ENCODE measurements around the gene PTPN6.

PTPN6 gene

DNA sequence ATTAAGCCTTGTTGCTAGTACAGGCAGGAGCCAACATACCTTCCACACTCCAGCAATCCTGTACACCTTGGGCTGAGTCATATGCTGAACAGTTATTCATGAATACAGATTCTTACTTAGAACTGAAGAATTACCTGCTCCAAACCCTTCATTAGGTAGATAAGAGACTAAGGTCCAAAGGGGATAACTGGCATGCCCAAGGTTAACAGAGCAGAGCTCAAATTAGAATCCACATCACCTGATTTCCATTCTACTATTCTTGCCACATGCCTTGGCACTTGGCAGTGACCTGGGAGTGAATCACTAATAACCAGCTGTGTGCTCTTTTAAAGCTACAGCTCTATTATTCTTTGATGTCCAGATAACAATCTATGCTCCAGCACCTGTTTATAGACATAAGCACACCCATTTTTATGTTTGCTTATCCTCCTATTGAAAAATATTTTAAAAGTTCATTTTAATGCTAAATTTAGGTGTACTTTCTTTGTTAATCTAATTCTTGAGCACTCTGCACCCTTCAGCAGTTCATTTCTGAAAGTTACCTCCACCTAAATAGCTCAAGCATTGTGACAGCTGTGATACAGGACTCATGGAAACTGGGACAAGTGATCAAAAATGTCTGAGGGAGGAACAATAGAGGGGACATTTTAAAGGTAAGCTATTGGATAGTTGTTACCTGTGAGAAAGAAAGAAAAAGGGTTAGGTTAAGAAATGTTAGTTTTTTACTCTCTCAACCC, 47.7 kb downstream of the PTPN6 start:
- DNase-seq (ENCODE audit: insufficient read length, low spot score) (no peak), FAIRE-seq (no peak)
- TF ChIP-seq POLR2A (IDR thresholded peaks at IDR 0.05; ENCODE audit: low read depth, low read length), result no peak

DNA sequence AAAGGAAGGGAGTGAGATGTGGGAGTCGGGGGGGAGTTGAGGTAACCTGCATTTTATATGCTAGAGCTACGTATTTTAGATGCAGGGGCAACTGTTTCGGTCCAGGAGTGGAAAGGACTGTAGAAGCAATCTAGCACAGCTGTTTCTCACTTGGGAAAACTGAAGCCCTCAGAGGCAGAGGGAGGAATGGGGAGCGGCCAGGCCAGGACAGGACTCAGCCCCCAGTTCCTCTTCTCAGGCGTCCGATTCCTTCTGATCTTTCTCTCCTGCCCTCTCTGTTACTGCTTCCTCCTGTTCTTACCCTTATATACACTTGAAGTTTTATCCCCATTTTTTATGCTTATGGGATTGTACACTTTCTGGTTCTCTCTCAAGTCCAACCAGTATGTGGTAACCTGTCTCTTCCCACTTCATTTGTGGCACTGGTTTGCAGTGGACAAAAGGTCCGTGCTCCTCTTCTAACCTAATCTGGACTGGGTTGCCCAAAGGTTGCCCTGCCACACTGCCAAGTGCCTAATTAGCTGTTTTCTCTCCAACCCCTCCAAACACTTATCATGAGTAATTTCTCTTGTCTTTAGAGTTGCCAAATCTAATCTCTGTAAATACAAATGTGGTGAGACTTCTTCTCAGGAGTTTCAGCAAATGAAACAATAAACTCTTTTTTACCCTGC, 50.9 kb downstream of the PTPN6 start:
- no peak for DNase-seq (ENCODE audit: insufficient read length, low spot score)
- no peak for FAIRE-seq

DNA sequence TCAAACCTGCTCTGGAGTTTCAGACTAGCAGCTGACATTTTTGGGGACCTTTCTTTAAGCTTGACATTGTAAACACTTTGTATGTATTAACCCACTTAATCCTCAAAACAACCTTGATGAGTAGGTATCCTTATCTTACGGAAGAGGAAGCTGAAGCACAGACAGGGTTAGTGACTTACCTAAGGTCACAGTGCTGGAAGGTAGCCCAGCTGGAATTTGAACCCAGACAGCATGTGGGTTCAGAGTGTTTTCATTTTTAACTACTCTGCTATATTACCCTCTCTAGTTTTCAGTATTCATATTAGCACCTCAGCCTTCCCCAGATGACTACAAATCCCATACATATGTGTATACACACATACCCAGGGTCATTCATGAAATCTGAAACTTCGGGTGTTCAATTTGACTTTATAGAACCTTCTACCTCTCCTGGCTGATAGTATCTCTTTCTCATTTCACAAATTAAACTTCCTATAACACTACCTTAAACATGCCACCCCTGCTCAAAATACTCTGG, 53.2 kb downstream of the PTPN6 start:
- no peak for FAIRE-seq
- TF ChIP-seq POLR2A (IDR thresholded peaks at IDR 0.05; ENCODE audit: low read depth, low read length), result no peak
- no peak for DNase-seq (ENCODE audit: insufficient read length, low spot score)

More for the DNA sequence above, 50.9 kb downstream of the PTPN6 start:
- TF ChIP-seq POLR2A (IDR thresholded peaks at IDR 0.05; ENCODE audit: low read depth, low read length), result no peak

DNA sequence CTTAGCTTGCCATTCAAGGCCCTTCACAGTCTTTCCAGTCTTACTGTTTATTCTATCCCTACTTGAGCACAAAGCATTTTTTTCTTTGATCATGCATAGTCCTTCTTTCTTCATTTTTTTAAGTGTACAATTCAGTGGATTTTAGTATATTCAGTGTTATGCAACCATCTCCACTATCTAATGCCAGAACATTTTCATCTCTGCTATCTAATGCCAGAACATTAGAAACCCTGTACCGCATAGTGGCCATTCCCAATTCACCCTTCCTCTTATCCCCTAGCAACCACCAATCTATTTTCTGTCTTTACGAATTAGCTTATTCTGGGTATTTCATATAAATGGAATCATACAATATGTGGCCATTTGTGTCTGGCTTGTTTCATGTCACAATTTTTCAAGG, 53.7 kb downstream of the PTPN6 start:
- DNase-seq (ENCODE audit: insufficient read length, low spot score) (no peak), FAIRE-seq (no peak)
- no peak for TF ChIP-seq POLR2A (IDR thresholded peaks at IDR 0.05; ENCODE audit: low read depth, low read length)

DNA sequence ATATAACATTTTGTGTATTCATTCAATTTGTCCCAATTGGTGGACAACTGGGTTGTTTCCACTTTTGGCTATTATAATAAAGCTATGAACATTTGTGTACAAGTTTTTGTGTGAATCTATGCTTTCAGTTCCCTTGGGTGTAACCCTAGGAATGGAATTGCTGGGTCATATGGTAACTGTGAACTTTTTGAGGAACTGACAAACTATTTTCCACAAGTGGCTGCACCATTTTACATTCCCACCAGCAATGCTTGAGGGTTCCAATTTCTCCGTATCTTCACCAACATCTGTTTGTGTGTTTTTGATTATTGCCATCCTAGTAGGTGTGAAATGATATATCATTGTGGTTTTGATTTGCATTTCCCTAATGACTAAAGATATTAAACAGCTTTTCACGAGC, 54.2 kb downstream of the PTPN6 start:
- FAIRE-seq (no peak), DNase-seq (ENCODE audit: insufficient read length, low spot score) (no peak)
- no peak for TF ChIP-seq POLR2A (IDR thresholded peaks at IDR 0.05; ENCODE audit: low read depth, low read length)

DNA sequence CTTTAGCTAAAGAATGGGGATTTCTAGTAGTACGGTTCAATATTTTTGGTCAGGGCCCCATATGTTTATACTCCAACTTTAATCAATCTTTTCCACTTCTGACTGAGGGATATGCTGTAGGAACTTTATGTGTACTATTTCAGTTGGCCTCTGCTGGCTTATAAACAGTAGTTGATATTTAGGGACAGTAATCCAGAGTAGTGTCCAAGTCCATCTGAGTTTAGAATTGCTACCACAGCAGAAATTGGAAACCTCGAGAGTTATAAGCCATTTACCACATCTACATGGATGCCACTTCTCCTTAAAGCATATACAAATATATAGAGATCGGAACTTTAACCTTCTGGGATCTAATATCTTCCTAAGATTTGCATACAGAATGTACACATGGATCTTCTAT, 55.5 kb downstream of the PTPN6 start:
- DNase-seq (ENCODE audit: insufficient read length, low spot score) (no peak), FAIRE-seq (peak; percentile 41)
- TF ChIP-seq POLR2A (IDR thresholded peaks at IDR 0.05; ENCODE audit: low read depth, low read length), result no peak

DNA sequence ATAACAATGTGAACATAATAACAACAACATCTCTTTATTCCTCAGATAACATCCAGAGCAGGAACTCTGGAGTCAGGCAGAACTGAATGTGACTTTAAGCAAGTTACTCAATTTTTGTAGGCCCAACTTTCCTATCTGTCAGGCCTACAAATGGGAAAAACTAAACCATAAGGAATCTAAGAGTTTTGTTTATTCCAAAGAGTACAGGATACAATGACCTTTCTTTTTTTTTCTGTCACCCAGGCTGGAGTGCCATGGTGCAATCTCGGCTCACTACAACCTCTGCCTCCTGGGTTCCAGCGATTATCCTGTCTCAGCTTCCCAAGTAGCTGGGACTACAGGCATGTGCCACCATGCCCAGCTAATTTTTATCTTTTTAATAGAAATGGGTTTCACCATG, 57.7 kb downstream of the PTPN6 start:
- DNase-seq (ENCODE audit: insufficient read length, low spot score) (no peak), FAIRE-seq (no peak)
- no peak for TF ChIP-seq POLR2A (IDR thresholded peaks at IDR 0.05; ENCODE audit: low read depth, low read length)

DNA sequence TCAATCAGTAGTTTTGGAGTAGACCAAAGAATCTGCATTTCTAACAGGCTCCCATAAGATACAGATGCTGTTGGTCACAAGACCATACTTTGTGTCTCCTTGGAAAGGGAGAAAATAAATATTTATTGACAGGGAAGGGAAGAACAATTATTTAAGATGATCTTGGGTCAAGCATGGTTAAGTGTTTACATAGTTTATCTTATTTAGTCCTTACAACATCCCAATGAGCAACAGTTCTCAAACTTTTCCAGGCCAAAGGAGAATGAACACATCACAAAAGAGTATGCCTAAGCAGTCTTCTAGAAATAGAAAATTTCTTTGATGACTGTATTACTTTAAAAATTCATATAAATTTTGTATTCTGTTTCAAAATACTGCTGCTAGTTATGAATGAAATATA, 58.4 kb downstream of the PTPN6 start:
- TF ChIP-seq POLR2A (IDR thresholded peaks at IDR 0.05; ENCODE audit: low read depth, low read length), result no peak
- no peak for DNase-seq (ENCODE audit: insufficient read length, low spot score)
- no peak for FAIRE-seq
